Upper lobe of left lung (tissue), 4 donors: ENCODE data around the gene IFT43.

Experiments
- EP300 ChIP-seq, 4 donors: sonication (generic); formaldehyde crosslinking; IDR thresholded peaks; one replicate each; pipeline ENCODE4 v1.5.1; 2017; ENCODE audit warnings: antibody characterized with exemption in 4 of 4, control low read depth in 2 of 4
- POLR2A ChIP-seq, 4 donors: fragments of 450-650 bp; IDR thresholded peaks; one replicate each; pipeline ENCODE4 v1.5.1; 2016 to 2017; ENCODE audit warnings: antibody characterized with exemption in 4 of 4, mild to moderate bottlenecking in 2 of 4
- POLR2AphosphoS5 ChIP-seq, 2 donors: sonication (generic); formaldehyde crosslinking; IDR thresholded peaks; one replicate each; pipeline ENCODE4 v1.5.1; 2017; ENCODE audit warnings: antibody characterized with exemption in 2 of 2
- TF ChIP-seq, protein P1 (sequence below), 6 experiments: fragments of 450-650 bp in 4 of 6; fragments of 200-600 bp in 2 of 6; sonication (generic) in 2 of 6; IDR thresholded peaks; one replicate each; pipeline ENCODE4 v1.5.1; 2016 to 2019; ENCODE audit warnings: antibody characterized with exemption in 6 of 6

DNA sequence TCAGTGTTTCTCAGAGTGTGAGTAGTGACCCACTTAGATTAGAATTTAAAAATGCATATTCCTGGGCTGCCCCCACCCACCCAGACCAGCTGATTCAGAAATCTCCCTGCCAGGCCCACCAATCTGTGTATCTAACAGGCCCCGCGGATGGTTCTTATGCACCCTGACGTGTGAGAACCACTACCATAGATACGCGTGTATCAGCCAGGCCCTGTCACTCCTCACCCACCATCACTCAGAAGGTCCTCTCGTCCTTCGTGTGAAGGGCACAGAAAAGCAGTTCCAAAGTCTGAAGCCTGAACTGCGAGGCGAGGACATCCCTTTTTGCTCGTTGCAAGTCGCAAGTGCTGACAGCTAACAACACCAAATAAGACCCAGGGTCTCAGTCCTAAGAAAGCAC, 72.4 kb downstream of the IFT43 start:
- TF ChIP-seq, protein P1, sequence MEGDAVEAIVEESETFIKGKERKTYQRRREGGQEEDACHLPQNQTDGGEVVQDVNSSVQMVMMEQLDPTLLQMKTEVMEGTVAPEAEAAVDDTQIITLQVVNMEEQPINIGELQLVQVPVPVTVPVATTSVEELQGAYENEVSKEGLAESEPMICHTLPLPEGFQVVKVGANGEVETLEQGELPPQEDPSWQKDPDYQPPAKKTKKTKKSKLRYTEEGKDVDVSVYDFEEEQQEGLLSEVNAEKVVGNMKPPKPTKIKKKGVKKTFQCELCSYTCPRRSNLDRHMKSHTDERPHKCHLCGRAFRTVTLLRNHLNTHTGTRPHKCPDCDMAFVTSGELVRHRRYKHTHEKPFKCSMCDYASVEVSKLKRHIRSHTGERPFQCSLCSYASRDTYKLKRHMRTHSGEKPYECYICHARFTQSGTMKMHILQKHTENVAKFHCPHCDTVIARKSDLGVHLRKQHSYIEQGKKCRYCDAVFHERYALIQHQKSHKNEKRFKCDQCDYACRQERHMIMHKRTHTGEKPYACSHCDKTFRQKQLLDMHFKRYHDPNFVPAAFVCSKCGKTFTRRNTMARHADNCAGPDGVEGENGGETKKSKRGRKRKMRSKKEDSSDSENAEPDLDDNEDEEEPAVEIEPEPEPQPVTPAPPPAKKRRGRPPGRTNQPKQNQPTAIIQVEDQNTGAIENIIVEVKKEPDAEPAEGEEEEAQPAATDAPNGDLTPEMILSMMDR (IDR thresholded peaks at IDR 0.05): no peak
- TF ChIP-seq EP300 (IDR thresholded peaks at IDR 0.05) (no peak), POLR2A (IDR thresholded peaks at IDR 0.05) (no peak), POLR2AphosphoS5 (IDR thresholded peaks at IDR 0.05) (no peak)
